SW 1271 (cell line): ENCODE results near the gene MACO1.

Experiments used
- DNase-seq, 2 experiments: peaks; one replicate each; lab custom pipeline; 2025; lab: John Stamatoyannopoulos, UW

The MACO1 gene

GRCh38 chr1:25524568-25525360 is 94.1 kb downstream of the MACO1 start:
- DNase-seq: no peak

- DNase-seq: no peak
These were observed 94.6 kb downstream of the MACO1 start for GRCh38 chr1:25525361-25525688.

GRCh38 chr1:25526753-25527152 is 96.1 kb downstream of the MACO1 start:
- no peak for DNase-seq

GRCh38 chr1:25527226-25527846 is 96.6 kb downstream of the MACO1 start:
- no peak for DNase-seq

- no peak for DNase-seq
These were observed 97.4 kb downstream of the MACO1 start for GRCh38 chr1:25527946-25528595.

GRCh38 chr1:25528881-25529517 is 98.3 kb downstream of the MACO1 start:
- DNase-seq: no peak

- DNase-seq: no peak
These were observed 99.0 kb downstream of the MACO1 start for GRCh38 chr1:25529518-25530185.

GRCh38 chr1:25530186-25531081 is 99.7 kb downstream of the MACO1 start:
- no peak for DNase-seq

GRCh38 chr1:25531082-25531461 is 100.4 kb downstream of the MACO1 start:
- DNase-seq: no peak

- DNase-seq: no peak
These were observed 102.3 kb downstream of the MACO1 start for GRCh38 chr1:25532970-25533369.

- DNase-seq: no peak
These were observed 103.2 kb downstream of the MACO1 start for GRCh38 chr1:25533775-25534409.

- DNase-seq: no peak
These were observed 103.7 kb downstream of the MACO1 start for GRCh38 chr1:25534410-25534788.

GRCh38 chr1:25536124-25536523 is 105.4 kb downstream of the MACO1 start:
- no peak for DNase-seq

GRCh38 chr1:25537153-25537831 is 106.6 kb downstream of the MACO1 start:
- no peak for DNase-seq

GRCh38 chr1:25538191-25538767 is 107.6 kb downstream of the MACO1 start:
- DNase-seq: no peak

- no peak for DNase-seq
These were observed 110.1 kb downstream of the MACO1 start for GRCh38 chr1:25540750-25541342.

GRCh38 chr1:25541425-25541824 is 110.7 kb downstream of the MACO1 start:
- DNase-seq: no peak

GRCh38 chr1:25541889-25542658 is 111.4 kb downstream of the MACO1 start:
- DNase-seq: no peak

GRCh38 chr1:25543005-25543424 is 112.3 kb downstream of the MACO1 start:
- DNase-seq: no peak
